ENCODE measurements around the gene TTC33. TPM values are rescaled to one million over a fixed set of nuclear protein-coding genes. Genes with fewer than 3 reads are reported as not detected.

The TTC33 gene
- total RNA-seq, 1 experiment from 2014 or later: 19.1 TPM

- Histone ChIP-seq H3K36me3 (no peaks in the 10 kb centered on the region), H3K27me3 (replicated peaks) (no peaks in the 10 kb centered on the region), H3K4me3 (no peak overlapping the region), H3K4me1 (replicated peaks) (no peaks in the 10 kb centered on the region), H3K9me3 (replicated peaks) (no peaks in the 10 kb centered on the region), H3K27ac (no peak overlapping the region)
- no peak for DNase-seq (ENCODE audit: low read depth in 1 of 2, low spot score in 2 of 2)
Observed at GRCh38 chr5:40521108-40521785, 234.5 kb downstream of the TTC33 start.

- Histone ChIP-seq H3K27ac (no peak overlapping the region), H3K9me3 (replicated peaks) (no peaks in the 10 kb centered on the region), H3K4me3 (no peak overlapping the region), H3K4me1 (replicated peaks) (no peaks in the 10 kb centered on the region), H3K36me3 (no peaks in the 10 kb centered on the region), H3K27me3 (replicated peaks) (no peaks in the 10 kb centered on the region)
- no peak for DNase-seq (ENCODE audit: low read depth in 1 of 2, low spot score in 2 of 2)
Observed at GRCh38 chr5:40518485-40518917, 237.3 kb downstream of the TTC33 start.

DNA sequence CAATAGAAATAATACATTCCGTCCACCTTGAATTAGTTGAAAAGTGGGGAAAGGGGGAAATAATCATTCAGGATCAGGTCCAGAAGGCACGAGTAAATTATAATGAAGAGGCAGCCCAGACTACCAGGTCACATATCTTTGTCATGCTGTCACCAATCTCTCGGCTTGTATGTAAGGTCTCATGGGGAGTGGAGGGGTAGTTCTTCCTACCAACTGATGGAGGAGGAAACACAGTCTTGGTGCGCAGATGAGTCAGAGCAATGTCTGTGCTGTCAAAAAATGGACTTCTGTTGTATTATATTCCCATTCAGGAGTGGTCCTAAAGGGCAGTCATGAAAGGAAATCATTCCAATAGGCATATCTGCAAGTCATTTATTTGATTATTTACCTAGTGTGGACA, 240.3 kb downstream of the TTC33 start:
- H3K27ac ChIP-seq: no peak overlapping the region
- no peak for DNase-seq (ENCODE audit: low read depth in 1 of 2, low spot score in 2 of 2)

GRCh38 chr5:40514976-40515375, 240.8 kb downstream of the TTC33 start:
- Histone ChIP-seq H3K9me3 (replicated peaks) (no peaks in the 10 kb centered on the region), H3K27me3 (replicated peaks) (no peaks in the 10 kb centered on the region), H3K36me3 (no peaks in the 10 kb centered on the region), H3K4me1 (replicated peaks) (no peaks in the 10 kb centered on the region), H3K4me3 (no peak overlapping the region), H3K27ac (no peak overlapping the region)
- DNase-seq (ENCODE audit: low read depth in 1 of 2, low spot score in 2 of 2): no peak

More for the DNA sequence above, 240.3 kb downstream of the TTC33 start:
- no peaks in the 10 kb centered on the region for H3K27me3 ChIP-seq (replicated peaks)
- H3K4me1 ChIP-seq (replicated peaks): no peaks in the 10 kb centered on the region
- no peak overlapping the region for H3K4me3 ChIP-seq
- no peaks in the 10 kb centered on the region for H3K36me3 ChIP-seq
- H3K9me3 ChIP-seq (replicated peaks): no peaks in the 10 kb centered on the region

GRCh38 chr5:40511801-40512200, 244.0 kb downstream of the TTC33 start:
- peaks cover 7% of the 10 kb centered on the region for H3K4me1 ChIP-seq (replicated peaks)
- no peak for DNase-seq (ENCODE audit: low read depth in 1 of 2, low spot score in 2 of 2)
- H3K4me3 ChIP-seq: no peak overlapping the region
- H3K27me3 ChIP-seq (replicated peaks): no peaks in the 10 kb centered on the region
- no peak overlapping the region for H3K27ac ChIP-seq
- H3K36me3 ChIP-seq: no peaks in the 10 kb centered on the region
- H3K9me3 ChIP-seq (replicated peaks): no peaks in the 10 kb centered on the region

DNA sequence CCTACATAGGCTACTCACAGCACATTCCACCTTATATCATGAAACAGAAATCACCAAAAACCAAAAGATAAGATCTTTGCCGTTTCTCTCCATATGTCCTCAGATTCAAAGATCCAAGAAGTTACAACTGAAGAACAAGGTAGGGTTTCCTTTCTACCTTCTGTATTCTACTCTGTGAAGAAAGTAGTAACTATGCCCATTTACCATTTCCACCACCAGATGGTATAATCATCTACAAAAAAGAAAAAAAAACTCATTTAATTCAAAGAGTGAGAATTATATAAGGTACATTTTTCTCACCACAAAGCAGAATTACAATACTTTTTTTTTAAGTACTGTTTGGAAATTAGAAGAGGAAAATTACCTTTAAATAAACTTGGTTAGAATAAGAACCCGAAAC, 248.7 kb downstream of the TTC33 start:
- no peaks in the 10 kb centered on the region for H3K9me3 ChIP-seq (replicated peaks)
- H3K4me3 ChIP-seq: no peak overlapping the region
- no peaks in the 10 kb centered on the region for H3K36me3 ChIP-seq
- H3K4me1 ChIP-seq (replicated peaks): peaks cover 23% of the 10 kb centered on the region
- DNase-seq (ENCODE audit: low read depth in 1 of 2, low spot score in 2 of 2): no peak
- no peaks in the 10 kb centered on the region for H3K27me3 ChIP-seq (replicated peaks)
- H3K27ac ChIP-seq: no peak overlapping the region

DNA sequence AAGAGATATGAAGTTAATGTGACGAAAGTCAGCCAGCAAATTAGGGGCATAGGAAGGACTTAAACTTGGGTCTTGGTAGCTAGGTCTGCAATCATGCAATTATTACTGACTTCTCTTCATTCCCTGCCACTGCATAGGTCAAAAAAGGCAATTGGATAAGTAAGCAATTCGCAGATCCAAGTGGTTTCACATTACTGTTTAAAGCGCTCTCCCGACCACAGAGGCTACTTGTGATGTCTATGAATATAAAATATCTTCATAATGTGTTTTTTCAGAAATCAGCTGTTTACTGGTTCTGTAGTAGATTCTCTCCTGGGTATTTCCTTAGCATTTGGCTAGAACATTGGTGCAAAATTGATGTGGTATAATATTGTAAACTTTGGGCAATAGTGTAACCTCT, 250.7 kb downstream of the TTC33 start:
- Histone ChIP-seq H3K9me3 (replicated peaks) (no peaks in the 10 kb centered on the region), H3K4me3 (no peak overlapping the region), H3K36me3 (no peaks in the 10 kb centered on the region), H3K27ac (no peak overlapping the region), H3K4me1 (replicated peaks) (peaks cover 23% of the 10 kb centered on the region), H3K27me3 (replicated peaks) (no peaks in the 10 kb centered on the region)
- no peak for DNase-seq (ENCODE audit: low read depth in 1 of 2, low spot score in 2 of 2)

DNA sequence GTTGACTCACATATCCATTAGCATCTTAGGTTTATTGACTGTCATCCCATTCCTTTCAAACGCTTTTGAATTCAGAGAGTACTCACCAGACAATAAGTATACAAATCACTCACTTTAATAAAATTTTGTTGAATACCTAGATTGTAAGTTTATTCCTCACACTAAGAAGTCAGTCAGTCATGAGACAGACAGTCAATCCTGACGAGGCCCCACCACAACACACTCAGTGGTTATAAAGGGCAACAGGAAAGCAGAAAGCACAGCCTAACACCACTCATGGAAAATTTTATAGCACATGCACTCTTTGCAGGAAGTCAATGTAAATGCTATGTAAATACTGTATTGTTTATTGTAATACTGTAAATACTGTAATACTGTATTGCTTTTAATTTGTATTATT, 252.3 kb downstream of the TTC33 start:
- peak overlapping the region; percentile 3; the same call in 1 of the 2 replicates for H3K27ac ChIP-seq
- H3K27me3 ChIP-seq (replicated peaks): no peaks in the 10 kb centered on the region
- no peaks in the 10 kb centered on the region for H3K9me3 ChIP-seq (replicated peaks)
- H3K4me1 ChIP-seq (replicated peaks): peaks cover 21% of the 10 kb centered on the region
- H3K36me3 ChIP-seq: no peaks in the 10 kb centered on the region
- H3K4me3 ChIP-seq: no peak overlapping the region
- DNase-seq (ENCODE audit: low read depth in 1 of 2, low spot score in 2 of 2): peak; percentile 47 to 54

- Histone ChIP-seq H3K27me3 (replicated peaks) (no peaks in the 10 kb centered on the region), H3K36me3 (no peaks in the 10 kb centered on the region), H3K9me3 (replicated peaks) (no peaks in the 10 kb centered on the region), H3K27ac (no peak overlapping the region; the same call in 1 of the 2 replicates), H3K4me3 (no peak overlapping the region), H3K4me1 (replicated peaks) (peaks cover 28% of the 10 kb centered on the region)
- no peak for DNase-seq (ENCODE audit: low read depth in 1 of 2, low spot score in 2 of 2)
Observed at GRCh38 chr5:40502736-40503135, 253.0 kb downstream of the TTC33 start.

DNA sequence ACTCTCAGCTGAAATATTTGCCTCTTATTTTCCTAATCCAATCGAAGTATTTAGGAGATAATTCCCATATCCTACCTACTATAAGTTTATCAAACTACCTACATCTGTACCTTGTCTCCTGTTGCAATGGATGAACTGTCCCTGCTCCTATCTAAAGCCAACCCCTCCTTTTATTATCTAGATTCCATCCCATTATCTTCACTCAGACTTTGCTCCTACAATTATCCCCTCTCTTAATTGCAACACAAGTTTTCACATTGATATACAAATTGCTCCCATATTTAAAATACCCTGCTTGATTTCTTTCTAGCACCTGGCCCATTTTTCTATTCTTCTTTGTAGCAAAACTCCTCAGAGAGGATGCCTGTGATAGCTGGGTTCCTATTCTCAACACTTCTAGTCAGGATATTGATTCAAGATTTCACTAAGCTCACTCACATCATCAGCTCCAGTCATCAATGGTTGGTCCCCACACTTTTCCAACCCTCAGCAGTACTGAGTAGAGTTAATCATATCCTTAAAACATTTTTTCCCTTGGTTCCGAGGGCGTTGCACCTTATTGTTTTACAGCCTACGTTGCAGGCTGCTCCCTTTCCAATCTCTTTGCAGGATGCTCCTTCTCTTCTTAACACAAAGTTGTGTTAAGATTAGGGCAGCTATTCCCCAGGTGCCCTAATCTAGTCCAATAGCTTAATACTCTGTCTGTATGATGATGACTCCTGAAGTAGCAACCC, 253.9 kb downstream of the TTC33 start:
- Histone ChIP-seq H3K9me3 (replicated peaks) (no peaks in the 10 kb centered on the region), H3K27ac (no peak overlapping the region), H3K4me3 (no peak overlapping the region), H3K4me1 (replicated peaks) (peaks cover 37% of the 10 kb centered on the region), H3K36me3 (no peaks in the 10 kb centered on the region), H3K27me3 (replicated peaks) (no peaks in the 10 kb centered on the region)
- no peak for DNase-seq (ENCODE audit: low read depth in 1 of 2, low spot score in 2 of 2)

DNA sequence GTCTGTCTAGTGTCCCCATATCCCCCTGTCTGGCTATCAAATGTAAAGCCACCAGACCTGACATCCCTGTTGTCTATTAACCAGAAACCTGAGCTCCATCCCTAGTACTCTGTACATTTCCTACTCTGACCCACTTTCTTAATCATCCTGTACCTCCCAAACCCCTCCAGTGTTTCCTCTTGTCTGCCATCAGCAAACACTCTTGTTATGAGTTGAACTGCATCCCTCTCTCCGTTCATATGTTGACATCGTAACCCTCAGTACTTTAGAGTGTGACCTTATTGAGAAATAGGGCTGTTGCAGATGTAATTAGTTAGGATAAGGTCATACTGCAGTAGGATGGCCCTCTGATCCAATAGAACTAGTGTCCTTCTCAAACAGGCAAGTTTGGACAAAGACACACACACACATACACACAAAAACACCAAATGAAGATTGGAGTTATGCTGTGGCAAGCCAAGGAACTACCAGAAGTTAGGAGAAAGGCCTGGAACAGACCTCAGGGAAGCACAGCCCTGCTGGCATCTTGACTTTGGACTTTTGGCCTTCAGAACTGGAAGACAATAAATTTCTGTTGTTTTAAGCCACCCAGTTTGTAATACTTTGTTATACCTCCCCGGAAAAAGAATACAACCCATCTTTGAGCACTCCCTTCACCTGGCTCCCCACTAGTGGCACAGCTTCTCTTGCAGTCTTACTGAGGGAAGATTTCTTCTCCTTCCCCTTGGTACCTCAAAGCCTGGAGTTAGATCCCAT, 256.1 kb downstream of the TTC33 start:
- Histone ChIP-seq H3K27ac (no peak overlapping the region), H3K9me3 (replicated peaks) (no peaks in the 10 kb centered on the region), H3K4me3 (no peak overlapping the region), H3K4me1 (replicated peaks) (peaks cover 50% of the 10 kb centered on the region), H3K36me3 (no peaks in the 10 kb centered on the region), H3K27me3 (replicated peaks) (no peaks in the 10 kb centered on the region)
- DNase-seq (ENCODE audit: low read depth in 1 of 2, low spot score in 2 of 2): no peak

GRCh38 chr5:40499007-40499406, 256.8 kb downstream of the TTC33 start:
- no peaks in the 10 kb centered on the region for H3K27me3 ChIP-seq (replicated peaks)
- H3K9me3 ChIP-seq (replicated peaks): no peaks in the 10 kb centered on the region
- no peaks in the 10 kb centered on the region for H3K36me3 ChIP-seq
- DNase-seq (ENCODE audit: low read depth in 1 of 2, low spot score in 2 of 2): no peak
- H3K27ac ChIP-seq: no peak overlapping the region
- peaks cover 50% of the 10 kb centered on the region for H3K4me1 ChIP-seq (replicated peaks)
- H3K4me3 ChIP-seq: no peak overlapping the region

GRCh38 chr5:40497573-40497972, 258.2 kb downstream of the TTC33 start:
- Histone ChIP-seq H3K36me3 (no peaks in the 10 kb centered on the region), H3K4me3 (no peak overlapping the region), H3K27ac (peak overlapping the region; percentile 57), H3K9me3 (replicated peaks) (no peaks in the 10 kb centered on the region), H3K4me1 (replicated peaks) (peaks cover 36% of the 10 kb centered on the region), H3K27me3 (replicated peaks) (no peaks in the 10 kb centered on the region)
- DNase-seq (ENCODE audit: low read depth in 1 of 2, low spot score in 2 of 2): peak in 1 of 2 experiments; percentile 42

- no peak overlapping the region; the same call in 1 of the 2 replicates for H3K27ac ChIP-seq
- no peaks in the 10 kb centered on the region for H3K36me3 ChIP-seq
- DNase-seq (ENCODE audit: low read depth in 1 of 2, low spot score in 2 of 2): peak in 1 of 2 experiments; percentile 38
- no peaks in the 10 kb centered on the region for H3K9me3 ChIP-seq (replicated peaks)
- no peaks in the 10 kb centered on the region for H3K27me3 ChIP-seq (replicated peaks)
- H3K4me3 ChIP-seq: no peak overlapping the region
- peaks cover 51% of the 10 kb centered on the region for H3K4me1 ChIP-seq (replicated peaks)
Observed at GRCh38 chr5:40495237-40495635, 260.5 kb downstream of the TTC33 start.
